ENCODE measurements around the gene ETS1.

- TF ChIP-seq, protein P1, sequence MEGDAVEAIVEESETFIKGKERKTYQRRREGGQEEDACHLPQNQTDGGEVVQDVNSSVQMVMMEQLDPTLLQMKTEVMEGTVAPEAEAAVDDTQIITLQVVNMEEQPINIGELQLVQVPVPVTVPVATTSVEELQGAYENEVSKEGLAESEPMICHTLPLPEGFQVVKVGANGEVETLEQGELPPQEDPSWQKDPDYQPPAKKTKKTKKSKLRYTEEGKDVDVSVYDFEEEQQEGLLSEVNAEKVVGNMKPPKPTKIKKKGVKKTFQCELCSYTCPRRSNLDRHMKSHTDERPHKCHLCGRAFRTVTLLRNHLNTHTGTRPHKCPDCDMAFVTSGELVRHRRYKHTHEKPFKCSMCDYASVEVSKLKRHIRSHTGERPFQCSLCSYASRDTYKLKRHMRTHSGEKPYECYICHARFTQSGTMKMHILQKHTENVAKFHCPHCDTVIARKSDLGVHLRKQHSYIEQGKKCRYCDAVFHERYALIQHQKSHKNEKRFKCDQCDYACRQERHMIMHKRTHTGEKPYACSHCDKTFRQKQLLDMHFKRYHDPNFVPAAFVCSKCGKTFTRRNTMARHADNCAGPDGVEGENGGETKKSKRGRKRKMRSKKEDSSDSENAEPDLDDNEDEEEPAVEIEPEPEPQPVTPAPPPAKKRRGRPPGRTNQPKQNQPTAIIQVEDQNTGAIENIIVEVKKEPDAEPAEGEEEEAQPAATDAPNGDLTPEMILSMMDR (IDR thresholded peaks at IDR 0.05; ENCODE audit: low read length), result no peak
- TF ChIP-seq EZH2 (IDR thresholded peaks at IDR 0.05; ENCODE audit: borderline replicate concordance, low read length), result no peak
Measured at GRCh38 chr11:128519338-128519737, 68.0 kb downstream of the ETS1 start.

Data from OCI-LY1 (cell line).